ELR (cell line): ENCODE data around the gene MRPL43.
A peak's percentile ranks its signal among the peaks of the same experiment; 100 is the strongest.
"Not testable (repeated sequence)": the region's sequence is repeated elsewhere in the genome, so short reads cannot be mapped to it uniquely, and the experiment has no call there.

ENCODE experiments used
- DNase-seq: peaks from one replicate; pipeline ENCODE4 v3.0.0-alpha.2; 2015; ENCODE audit warnings: low read depth

MRPL43 gene

DNA sequence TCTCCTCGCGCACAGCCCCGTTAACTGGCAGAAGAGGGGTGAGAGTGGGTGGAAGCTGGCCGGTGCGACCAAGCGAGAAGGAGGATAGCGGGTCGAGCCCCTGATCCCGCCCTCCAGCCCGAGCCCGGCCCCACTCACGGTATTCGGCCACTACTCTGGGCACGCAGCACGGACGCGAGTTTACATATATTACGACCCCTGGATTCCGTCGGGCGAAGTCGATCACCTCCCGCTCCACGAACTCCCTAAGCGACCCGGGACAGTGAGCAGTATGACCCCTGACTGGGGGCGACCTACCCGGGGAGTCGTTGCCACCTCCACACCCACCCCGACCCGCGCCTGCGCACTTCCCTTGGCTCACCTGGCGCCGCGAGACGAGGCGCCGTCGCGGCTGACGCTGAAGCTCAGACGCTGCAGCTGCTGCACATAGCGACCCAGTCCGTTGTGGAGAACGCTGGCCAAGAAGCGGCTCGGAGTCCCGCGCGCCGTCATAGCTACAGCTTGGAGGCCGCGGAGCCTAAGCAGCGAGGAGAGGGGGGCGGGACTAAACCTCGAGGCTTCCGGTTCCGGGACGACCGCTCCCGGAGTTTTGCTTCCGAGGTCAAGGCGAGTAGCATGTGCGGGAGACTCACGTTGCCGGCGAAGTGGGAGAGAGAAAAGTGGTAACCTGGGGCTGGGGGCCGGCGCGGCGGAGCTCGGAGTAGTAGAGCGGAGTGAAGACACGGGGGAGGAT, at the start of gene MRPL43, which contains the start of gene TWNK:
TSS of gene MRPL43 (minus strand) at position 546 of the 733 bp plus-strand sequence. CDS start at position 492, 54 bp downstream.
TSS of gene TWNK (plus strand) at position 592 of the 733 bp plus-strand sequence. CDS start 668 bp downstream, outside the sequence.
- DNase-seq: peak; percentile 88

DNA sequence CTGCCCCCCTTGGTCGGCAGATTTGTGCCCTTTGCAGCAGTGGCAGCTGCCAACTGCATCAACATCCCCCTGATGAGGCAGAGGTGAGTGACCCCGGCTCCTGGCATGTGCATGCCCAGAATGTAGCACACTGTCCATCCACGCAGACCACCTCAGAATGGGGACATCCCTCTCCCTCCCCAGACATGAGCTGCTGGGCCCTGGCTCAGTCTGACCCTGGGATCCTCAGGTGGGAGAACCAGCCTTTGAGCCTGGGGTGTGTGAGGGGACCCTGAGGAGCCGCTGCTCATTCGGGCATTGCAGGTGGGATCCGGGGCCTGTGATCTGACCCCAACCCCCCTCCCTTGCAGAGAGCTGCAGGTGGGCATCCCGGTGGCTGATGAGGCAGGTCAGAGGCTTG, 49.4 kb upstream of the MRPL43 start:
- DNase-seq: no peak

DNA sequence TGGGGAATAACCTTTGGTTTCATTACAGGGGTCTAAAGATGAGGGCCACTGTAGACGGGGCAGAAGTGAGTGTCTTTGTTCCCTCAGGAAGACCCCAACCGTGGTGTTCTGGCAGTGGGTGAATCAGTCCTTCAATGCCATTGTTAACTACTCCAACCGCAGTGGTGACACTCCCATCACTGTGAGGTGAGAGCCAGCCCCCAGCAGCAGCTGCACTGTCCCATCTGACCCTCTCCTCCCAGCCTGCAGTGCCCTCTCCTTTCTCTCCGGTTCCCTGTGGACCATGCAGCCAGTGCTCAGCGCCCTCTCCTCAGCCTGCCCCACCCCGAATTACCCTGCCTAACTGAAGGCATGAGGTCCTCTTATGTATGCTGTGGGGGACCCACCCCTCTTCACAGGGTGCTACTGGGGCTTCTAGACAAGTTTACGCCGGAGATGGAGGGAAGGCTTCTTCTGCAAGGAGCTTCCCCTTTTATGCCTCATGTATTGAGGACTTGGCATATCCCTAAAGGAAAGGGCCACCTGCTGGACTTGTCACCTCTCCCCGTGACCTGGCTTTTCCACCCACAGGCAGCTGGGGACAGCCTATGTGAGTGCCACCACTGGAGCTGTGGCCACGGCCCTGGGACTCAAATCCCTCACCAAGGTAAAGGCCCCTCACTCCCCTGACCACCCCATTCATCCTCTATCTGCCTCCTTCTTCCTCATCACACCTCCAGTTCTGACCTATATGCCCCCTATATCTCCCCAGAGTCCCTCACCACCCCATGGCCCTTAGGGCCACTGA, 48.8 kb upstream of the MRPL43 start:
- DNase-seq: no peak

DNA sequence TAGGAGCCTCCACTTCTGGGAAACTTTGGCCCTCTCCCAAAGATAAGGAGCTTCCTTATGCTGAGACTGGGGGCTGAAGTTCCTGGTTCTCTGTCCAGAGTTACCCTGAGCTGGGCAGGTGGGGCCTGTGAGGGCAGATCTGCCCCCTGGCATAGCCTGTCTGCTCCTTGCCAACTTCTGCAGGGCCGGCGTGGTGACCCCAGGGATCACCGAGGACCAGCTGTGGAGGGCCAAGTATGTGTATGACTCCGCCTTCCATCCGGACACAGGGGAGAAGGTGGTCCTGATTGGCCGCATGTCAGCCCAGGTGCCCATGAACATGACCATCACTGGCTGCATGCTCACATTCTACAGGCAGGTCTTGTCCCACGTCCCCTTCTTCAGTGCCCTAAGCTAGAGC, 48.0 kb upstream of the MRPL43 start:
- no peak for DNase-seq

DNA sequence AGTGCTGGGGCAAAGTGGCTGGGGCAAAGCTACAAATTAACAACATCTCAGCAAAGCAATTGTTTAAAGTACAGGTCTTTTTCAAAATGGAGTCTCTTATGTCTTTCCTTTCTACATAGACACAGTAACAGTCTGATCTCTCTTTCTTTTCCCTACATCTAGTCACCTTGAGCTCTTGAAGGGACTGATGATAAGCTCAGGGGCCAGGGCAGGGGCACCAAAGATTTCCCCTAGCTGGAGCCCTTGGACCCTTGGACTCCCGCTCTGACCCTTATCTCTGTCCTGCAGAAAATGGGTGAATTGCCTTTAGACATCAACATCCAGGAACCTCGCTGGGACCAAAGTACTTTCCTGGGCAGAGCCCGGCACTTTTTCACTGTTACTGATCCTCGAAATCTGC, 47.1 kb upstream of the MRPL43 start:
- DNase-seq: not testable (repeated sequence)

DNA sequence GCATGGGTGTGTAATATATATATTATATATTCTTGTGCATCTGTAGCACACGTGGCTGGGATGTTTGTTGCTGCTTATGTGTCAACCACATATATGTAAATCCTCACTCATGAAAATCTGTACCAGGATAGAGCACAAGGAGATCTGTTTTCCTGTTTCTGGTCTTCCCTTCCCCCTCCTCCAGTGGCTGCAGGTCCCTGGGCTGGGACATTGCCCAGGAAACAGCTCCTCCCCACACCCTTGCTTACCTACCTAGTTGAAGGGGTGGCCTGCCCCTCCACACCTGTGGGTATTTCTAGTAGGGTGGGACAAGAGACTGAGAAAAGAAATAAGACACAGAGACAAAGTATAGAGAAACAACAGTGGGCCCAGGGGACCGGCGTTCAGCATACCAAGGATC, 46.0 kb upstream of the MRPL43 start:
- no peak for DNase-seq

DNA sequence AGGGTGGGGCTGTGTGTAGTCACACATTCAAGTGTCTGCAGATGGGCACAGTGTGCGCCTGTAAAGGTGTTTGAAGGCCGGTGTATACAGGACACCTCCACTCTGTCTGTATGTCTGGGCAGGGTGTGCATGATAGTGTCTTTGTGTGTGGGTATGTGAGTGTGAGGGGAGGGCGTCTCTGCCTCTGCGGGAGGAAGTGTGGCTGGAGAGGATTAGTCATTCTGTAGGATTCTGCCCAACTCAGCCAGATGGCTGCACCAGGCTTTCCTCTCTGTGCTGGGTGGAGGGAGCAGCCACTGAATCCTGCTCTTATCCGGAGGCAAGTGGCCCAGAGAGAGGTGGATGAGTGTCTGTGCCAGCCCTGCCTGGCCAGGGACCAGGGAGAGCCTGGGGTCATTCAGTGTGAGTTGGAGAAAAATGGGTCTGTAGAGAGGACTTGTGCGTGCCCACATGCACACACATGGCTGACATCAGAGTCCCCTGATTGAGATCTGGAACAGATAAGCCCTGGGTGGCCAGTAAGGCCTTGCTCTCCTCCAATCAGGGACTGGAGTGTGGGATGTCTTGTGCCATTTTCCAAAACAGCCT, 45.4 kb upstream of the MRPL43 start:
- DNase-seq: peak; percentile 92

DNA sequence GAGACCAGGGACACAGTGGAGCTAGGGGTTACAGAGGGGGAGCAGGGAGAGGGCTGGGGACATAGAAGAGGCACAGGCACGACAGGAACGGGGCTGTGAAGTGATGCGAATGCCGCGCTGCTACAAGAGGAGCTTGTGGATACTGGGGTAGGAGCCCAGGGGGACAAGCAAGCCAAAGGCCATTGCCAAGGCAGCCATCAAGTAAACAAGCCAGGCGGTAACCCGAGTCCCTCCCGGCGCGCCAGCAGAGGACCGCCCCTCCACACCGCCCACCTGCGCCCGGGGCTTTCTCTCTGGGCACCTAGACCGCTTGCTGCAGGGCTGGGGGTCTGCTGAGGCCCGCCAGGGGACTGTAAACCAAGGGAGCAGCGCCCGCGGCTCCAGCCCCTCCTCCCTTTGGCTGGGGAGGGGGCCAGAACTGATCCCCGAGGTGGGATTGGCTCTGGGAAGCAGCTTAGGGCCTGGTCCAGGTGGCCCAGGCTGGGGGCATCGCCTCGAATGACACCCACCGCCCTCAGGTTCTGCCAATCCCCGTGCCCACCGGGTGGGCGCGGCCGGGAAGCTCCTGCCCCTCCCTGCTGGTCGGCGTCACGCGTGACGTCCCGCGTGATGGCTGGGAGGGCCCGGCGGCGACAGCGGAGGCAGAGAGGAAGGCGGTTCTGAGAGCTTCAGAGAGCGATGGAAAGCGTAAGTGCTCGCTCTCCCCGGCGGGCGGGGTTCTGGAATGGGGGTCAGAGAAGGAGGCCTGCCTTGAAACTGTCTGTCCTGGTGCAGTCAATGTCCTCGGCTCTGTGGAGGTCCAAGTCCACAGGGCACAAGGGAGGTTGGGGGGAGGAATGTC, 44.7 kb upstream of the MRPL43 start:
- peak; percentile 75 for DNase-seq

DNA sequence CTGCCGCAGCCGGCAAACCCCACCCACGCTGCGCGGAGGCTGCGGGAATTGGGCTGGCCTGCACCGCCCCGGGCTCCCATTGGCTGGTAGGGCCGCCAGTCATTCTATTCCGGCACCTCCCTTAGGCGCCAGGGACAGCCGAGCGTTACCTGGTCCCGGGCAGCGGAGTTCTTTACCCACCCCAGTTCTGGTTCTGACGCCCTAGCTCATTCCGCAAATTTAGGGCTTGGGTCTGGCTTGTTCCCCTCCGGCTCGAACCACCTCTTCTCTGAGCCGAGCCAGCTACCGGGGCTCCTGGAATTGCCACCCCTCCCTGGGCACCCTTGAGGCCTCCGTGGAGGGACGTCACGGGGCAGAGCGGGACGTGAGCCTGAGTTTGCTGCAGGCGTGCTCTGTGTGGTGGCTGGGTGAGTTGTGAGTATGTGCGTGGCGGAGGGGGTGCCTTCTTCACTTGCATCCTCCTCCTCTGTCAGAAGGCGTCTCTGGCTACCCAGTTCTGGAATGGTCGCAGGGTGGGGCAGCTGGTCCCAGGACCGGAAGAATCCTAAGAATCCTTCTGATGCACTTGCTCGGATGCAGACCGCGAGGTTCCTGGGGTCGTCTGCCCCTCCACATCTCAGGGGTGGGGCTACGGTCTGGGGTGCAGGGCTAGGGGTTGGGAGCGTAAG, 44.0 kb upstream of the MRPL43 start, which contains the start of the genes PDZD7 and SFXN3:
TSS of gene PDZD7 (minus strand) at position 2 of the 668 bp plus-strand sequence. CDS start 910 bp downstream, outside the sequence.
TSS of gene SFXN3 (plus strand) at position 107 of the 668 bp plus-strand sequence. CDS start 3,461 bp downstream, outside the sequence.
- DNase-seq: peak; percentile 95

DNA sequence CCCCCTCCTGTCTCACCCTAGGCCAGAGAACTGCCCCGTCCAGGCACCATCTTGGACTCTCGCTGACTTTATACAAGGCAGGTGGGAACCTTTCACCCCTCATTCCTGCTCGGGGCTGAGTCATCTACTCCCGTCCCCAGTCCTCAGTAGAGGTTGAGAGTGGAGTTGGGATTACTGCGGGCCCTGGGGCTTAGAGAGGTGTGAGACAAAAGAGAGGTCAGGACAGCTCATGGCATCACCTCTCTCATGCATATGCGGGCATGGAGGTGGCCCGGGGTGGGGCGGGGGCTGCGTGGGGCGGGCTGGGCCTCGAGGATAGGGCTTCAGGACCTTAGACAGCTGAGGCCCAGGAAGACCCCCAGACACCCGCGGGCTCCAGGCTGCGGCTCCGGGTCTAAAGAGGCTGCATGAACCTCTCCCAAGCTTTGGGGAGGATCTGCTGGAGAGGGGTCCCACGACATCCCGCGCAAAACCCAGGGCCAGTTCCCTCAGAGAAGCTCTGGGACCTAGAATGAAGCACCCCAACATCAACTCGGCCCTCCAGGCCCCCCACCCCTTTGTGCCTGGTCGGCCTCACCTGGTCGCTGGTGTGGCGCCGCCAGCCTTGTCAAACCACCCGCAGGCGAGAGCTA, 43.3 kb upstream of the MRPL43 start:
- DNase-seq: peak; percentile 65

DNA sequence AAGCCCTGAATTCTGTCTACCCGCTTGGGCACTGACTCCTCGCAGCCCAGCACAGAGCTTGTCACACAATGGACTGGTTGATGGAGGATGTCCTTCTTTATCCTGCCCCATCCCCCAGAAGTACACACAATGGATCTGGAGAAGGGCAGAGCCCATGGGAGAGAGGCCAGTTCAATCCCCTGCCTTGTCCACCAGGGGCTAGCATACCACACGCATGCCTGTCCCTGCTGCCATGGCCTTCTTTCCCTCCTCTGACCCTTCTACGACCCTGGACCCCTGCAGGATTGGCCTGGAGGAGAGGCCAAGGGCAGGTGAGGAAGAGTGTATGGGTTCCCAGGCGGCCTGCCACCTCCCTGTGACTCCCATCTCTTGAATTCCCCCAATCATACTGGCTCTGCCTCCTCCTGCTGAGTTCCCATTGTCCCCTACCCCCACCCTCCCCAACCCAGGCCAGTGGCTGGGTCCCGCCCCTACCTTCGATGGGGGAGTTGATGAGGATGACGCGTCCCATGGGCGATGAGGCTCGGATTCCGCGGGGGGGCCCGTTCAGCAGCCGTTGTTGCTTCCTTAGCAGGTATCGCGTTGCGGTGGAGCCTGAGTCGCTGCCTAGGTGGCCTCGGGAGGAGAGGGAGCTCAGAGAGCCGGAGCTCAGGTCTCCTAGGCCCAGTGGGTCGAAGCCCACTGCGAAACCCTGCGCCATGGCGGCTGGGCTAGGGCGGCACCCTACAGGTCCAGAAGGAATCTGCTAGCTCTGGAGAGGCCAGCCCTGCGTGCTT, 42.4 kb upstream of the MRPL43 start:
- DNase-seq: peak; percentile 38

DNA sequence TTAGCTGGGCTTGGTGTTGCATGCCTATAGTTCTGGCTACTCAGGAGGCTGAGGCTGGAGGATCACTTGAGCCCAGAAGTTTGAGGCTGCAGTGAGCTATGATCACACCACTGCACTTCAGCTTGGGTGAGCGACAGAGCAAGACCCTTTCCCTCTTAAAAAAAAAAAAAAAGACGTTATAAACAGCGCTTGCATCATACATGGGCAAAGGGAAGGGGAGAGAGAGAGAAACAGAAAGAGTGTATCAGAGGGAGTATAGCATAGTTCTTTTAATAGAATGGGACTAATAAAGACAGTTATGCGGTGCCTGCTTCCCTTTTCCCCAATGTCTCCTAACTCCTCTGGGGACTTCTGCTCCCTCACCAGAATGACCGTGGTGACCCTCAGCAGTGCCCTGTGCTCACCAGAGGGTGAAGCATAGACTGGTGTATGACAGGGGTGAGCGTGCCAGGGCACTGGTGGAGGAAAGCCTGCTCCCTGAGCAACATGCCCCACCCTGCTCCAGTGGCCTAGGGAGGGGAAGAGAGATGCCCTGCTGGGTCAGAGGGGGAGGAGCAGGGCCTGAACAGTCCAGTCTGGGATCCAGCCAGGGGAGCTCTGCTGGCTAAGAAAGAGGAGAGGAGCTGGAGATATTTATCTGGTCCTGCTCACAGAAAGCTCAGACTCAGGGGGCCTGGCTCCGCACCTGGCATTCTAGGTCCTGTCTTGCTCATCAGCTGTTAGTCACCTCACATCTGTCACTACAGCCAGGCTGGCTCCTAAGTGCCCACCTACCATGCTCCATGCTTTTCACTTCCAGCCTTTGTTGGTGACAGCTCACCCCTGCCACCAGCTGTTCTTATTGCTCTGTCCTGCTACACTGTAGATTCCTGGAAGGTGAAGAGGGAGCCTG, 41.4 kb upstream of the MRPL43 start:
- DNase-seq: no peak

DNA sequence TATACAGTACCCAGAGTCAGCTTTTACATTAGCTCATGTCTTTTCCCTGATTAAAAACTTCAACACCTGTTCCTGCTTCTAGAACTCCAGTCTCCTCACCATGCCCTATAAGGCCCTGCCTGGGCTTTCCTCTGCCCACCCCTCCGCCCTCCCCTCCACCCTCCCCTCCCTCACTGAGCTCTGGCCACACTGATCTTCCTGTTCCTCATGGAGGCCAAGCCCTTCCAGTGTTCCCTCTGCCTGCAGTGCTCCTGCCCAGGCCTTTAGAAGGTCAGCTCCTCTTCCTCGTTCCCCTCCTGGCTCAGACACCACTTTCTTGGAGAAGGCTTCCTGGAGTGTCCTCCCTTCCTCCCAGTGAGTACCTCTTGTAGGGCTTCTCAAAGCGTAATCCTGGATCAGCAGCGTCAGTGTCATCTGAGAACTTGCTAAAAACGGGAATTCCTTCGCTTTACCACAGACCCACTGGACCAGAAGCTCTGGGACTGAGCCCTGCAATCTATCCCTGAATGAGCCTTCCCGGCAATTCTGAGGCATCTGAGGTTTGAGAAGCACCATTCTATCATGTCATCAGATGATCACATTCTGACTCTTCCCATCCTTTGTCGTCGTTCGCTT, 39.9 kb upstream of the MRPL43 start:
- DNase-seq: no peak

DNA sequence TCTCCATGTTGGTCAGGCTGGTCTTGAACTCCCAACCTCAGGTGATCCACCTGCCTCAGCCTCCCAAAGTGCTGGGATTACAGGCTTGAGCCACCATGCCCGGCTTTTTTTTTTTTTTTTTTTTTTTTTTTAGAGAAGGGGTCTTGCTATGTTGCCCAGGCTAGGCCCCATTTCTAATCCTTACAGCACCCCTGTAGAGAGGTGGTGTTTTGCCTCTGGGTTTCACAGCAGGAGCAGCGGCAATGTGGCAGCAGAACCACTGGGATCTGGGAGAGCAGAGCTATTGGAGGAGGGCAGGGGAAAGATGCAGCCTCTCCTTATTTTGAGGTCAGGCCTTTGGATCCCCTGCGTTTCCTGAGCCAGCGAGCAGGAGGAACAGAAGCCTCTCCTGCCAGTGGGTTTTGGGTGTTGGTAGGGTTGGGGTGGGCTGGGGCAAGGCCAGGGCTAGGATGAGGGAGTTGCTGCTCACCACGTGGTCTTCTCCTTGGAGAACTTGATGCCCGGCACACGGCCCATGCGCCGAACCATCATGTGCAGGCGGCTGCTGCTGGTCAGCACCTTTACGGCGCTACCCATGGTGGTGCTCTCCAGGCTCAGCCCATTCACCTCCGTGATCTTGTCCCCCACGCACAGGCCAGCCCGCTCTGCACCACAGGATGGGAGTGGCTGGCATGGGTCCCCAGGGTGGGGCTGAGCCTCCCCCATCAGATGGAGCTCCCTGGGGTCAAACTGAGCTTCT, 35.8 kb upstream of the MRPL43 start:
- DNase-seq: no peak

DNA sequence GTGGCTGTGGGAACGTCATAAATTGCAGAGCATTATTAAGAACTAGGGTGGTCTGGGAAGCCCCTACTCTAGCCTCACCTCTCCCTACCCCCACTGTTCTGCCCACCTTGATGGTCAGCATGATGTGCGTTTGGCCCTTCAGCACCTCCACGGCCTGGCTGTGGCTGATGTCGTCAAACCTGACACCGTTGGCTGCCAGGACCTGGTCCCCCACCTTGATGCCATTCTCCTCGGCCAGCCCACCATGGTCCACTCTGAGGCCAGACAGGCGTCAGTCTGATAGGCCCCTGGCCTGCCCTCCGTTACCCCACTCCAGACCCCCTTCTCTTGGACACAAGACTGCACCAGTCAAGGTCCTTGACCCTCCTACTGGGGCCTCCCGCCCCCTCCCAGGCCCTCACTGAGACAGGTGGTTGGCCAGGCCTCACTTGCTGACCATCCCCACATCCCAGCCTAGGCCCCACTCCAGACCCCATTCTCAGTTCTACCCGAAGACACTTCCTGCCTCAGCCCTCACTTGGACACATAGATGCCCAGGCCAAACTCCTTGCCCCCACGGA, 34.5 kb upstream of the MRPL43 start:
- DNase-seq: no peak

DNA sequence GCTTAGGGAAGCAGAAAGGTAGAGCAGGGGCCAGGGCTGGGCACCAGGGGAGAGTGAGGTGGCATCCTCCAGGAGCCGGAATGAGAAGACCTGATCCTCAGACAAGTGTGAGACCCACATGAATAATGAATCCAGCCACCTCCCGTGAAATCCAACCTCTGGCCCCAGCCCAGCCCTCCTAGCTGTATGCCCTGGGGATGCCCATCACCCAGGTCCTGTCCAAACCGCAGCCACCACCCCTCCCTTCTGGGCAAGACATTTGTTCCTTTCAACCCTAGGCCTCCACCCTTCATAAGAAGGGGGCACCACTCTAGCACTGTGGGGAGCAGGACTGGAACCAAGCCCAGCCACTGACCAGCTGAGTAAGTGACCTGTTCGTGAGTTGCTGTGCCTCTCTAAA, 33.9 kb upstream of the MRPL43 start:
- no peak for DNase-seq

DNA sequence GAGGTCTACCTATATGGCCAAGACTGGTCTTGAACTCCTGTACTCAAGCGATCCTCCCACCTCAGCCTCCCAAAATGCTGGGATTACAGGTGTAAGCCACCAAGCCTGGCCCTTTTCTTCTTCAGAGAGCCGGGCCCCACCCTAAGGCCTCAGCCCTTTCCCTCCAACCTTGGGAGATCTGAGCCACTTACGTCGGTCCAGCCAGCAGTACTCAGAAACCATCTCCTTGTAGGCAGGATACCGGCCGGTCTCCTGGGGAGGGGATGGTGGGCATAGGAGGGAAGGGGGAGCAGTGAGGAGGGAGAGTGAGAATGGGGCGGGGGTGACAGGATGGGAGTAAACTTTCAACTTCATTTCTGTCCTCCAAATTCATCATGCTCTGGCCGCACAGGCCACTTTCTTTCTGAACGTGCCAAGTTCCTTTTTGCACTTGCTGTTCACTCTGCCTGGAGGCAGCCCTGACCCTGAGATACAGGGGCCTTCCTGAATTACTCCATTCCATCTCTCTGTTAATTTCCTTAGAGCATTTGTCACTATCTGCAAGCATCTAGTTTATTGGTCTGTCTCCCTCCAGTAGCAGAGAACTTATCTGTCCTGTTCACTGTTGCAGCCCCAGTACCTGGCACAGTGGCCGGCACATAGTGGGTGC, 33.3 kb upstream of the MRPL43 start:
- no peak for DNase-seq
